Fibroblast of skin of back (primary cell): ENCODE data around the gene ITPK1. TPM values are rescaled to one million over a fixed set of nuclear protein-coding genes. Genes with fewer than 3 reads are reported as not detected.
A peak's percentile ranks its signal among the peaks of the same experiment; 100 is the strongest.
"Not testable (repeated sequence)": the region's sequence is repeated elsewhere in the genome, so short reads cannot be mapped to it uniquely, and the experiment has no call there.

Experiments
- DNase-seq: peaks from one replicate; pipeline ENCODE4 v3.0.0-alpha.2; 2013
- polyA plus RNA-seq, 2 experiments: library from polyadenylated mRNA; unstranded; fragments of 120-200 nt; gene quantifications; one replicate each; pipeline ENCODE4 v1.2.1, GENCODE V29; 2013; ENCODE audit not compliant: insufficient read length in 2 of 2

The ITPK1 gene
- 41.7 TPM for polyA plus RNA-seq (2013, experiment 1 of 2; ENCODE audit: insufficient read length)
- 34.0 TPM for polyA plus RNA-seq (2013, experiment 2 of 2; ENCODE audit: insufficient read length)

- DNase-seq, result peak; percentile 68
These were observed at the start of gene ITPK1 for GRCh38 chr14:93115821-93116675. ITPK1 (minus strand) TSS chr14:93115925; CDS start chr14:93115163, 762 bp downstream.

GRCh38 chr14:93163564-93163963 is 47.8 kb upstream of the ITPK1 start:
- DNase-seq, result no peak

- DNase-seq, result no peak
These were observed 45.8 kb upstream of the ITPK1 start for GRCh38 chr14:93161411-93161940.

- no peak for DNase-seq
These were observed 44.7 kb upstream of the ITPK1 start for GRCh38 chr14:93160353-93160801.

- not testable (repeated sequence) for DNase-seq
These were observed 44.1 kb upstream of the ITPK1 start for GRCh38 chr14:93159625-93160352.

GRCh38 chr14:93158349-93158748 is 42.6 kb upstream of the ITPK1 start:
- DNase-seq, result not testable (repeated sequence)

- no peak for DNase-seq
These were observed 41.1 kb upstream of the ITPK1 start for GRCh38 chr14:93156693-93157369.

- no peak for DNase-seq
These were observed 39.9 kb upstream of the ITPK1 start for GRCh38 chr14:93155667-93156066.

GRCh38 chr14:93153121-93153520 is 37.4 kb upstream of the ITPK1 start:
- no peak for DNase-seq

GRCh38 chr14:93150227-93151208 is 34.8 kb upstream of the ITPK1 start:
- no peak for DNase-seq

- DNase-seq, result no peak
These were observed 33.3 kb upstream of the ITPK1 start for GRCh38 chr14:93148979-93149378.

GRCh38 chr14:93146119-93146518 is 30.4 kb upstream of the ITPK1 start:
- DNase-seq, result no peak

GRCh38 chr14:93142854-93143652 is 27.3 kb upstream of the ITPK1 start:
- no peak for DNase-seq

- DNase-seq, result no peak
These were observed 22.1 kb upstream of the ITPK1 start for GRCh38 chr14:93137864-93138263.

- not testable (repeated sequence) for DNase-seq
These were observed 20.8 kb upstream of the ITPK1 start for GRCh38 chr14:93136508-93136907.

GRCh38 chr14:93136009-93136408 is 20.3 kb upstream of the ITPK1 start:
- DNase-seq, result no peak

GRCh38 chr14:93135399-93135798 is 19.7 kb upstream of the ITPK1 start:
- DNase-seq, result no peak

- no peak for DNase-seq
These were observed 17.7 kb upstream of the ITPK1 start for GRCh38 chr14:93133464-93133863.

- DNase-seq, result peak; percentile 28
These were observed 16.8 kb upstream of the ITPK1 start for GRCh38 chr14:93132472-93133065.

GRCh38 chr14:93131257-93131820 is 15.6 kb upstream of the ITPK1 start:
- not testable (repeated sequence) for DNase-seq
